HEK293T (cell line): ENCODE data around the gene AP5B1.
"Not testable (repeated sequence)": the region's sequence is repeated elsewhere in the genome, so short reads cannot be mapped to it uniquely, and the experiment has no call there.

Source experiments
- CTCF ChIA-PET: fragments of 350-600 bp; formaldehyde crosslinking; extraction: SDS; loops from one replicate; lab custom pipeline; 2021; ENCODE audit warnings: antibody characterized with exemption, inconsistent platforms; lab: Yijun Ruan, JAX
- POLR2A ChIA-PET: fragments of 350-600 bp; formaldehyde crosslinking; extraction: SDS; loops from one replicate; lab custom pipeline; 2020; ENCODE audit warnings: antibody characterized with exemption, inconsistent platforms; lab: Yijun Ruan, JAX
- DNase-seq: peaks from one replicate; pipeline ENCODE4 v3.0.0; 2012; ENCODE audit warnings: mixed read lengths; ENCODE audit errors: extremely low spot score
- ARNT ChIP-seq: fragments of 450-650 bp; IDR thresholded peaks from 2 replicates; pipeline ENCODE4 v1.6.1; 2017; ENCODE audit warnings: mild to moderate bottlenecking
- BHLHE40 ChIP-seq: fragments of 450-650 bp; IDR thresholded peaks from 2 replicates; pipeline ENCODE4 v1.6.1; 2016; ENCODE audit warnings: mild to moderate bottlenecking, moderate library complexity, borderline replicate concordance
- CTBP1 ChIP-seq: fragments of 450-650 bp; IDR thresholded peaks from 2 replicates; pipeline ENCODE4 v1.6.1; 2016; ENCODE audit warnings: borderline replicate concordance
- ELF4 ChIP-seq: fragments of 450-650 bp; IDR thresholded peaks from 2 replicates; pipeline ENCODE4 v1.6.1; 2017; ENCODE audit warnings: antibody characterized with exemption
- FOXA1 ChIP-seq: fragments of 450-650 bp; IDR thresholded peaks from 2 replicates; pipeline ENCODE4 v1.6.1; 2016; ENCODE audit warnings: mild to moderate bottlenecking
- FOXK2 ChIP-seq: fragments of 450-650 bp; IDR thresholded peaks from 2 replicates; pipeline ENCODE4 v1.6.1; 2016; ENCODE audit warnings: mild to moderate bottlenecking
- FOXM1 ChIP-seq: fragments of 450-650 bp; IDR thresholded peaks from 2 replicates; pipeline ENCODE4 v1.6.1; 2017; ENCODE audit warnings: mild to moderate bottlenecking, borderline replicate concordance
- HDGF ChIP-seq: fragments of 450-650 bp; IDR thresholded peaks from 2 replicates; pipeline ENCODE4 v1.6.1; 2017; ENCODE audit warnings: antibody characterized with exemption, borderline replicate concordance
- L3MBTL2 ChIP-seq: fragments of 450-650 bp; conservative IDR thresholded peaks from 2 replicates; pipeline ENCODE4 v1.6.1; 2016; ENCODE audit warnings: mild to moderate bottlenecking
- LEF1 ChIP-seq: fragments of 450-650 bp; IDR thresholded peaks from 2 replicates; pipeline ENCODE4 v1.6.1; 2017; ENCODE audit warnings: mild to moderate bottlenecking, borderline replicate concordance
- NFRKB ChIP-seq: fragments of 450-650 bp; IDR thresholded peaks from 2 replicates; pipeline ENCODE4 v1.6.1; 2016; ENCODE audit warnings: mild to moderate bottlenecking, moderate library complexity
- PKNOX1 ChIP-seq: fragments of 450-650 bp; IDR thresholded peaks from 2 replicates; pipeline ENCODE4 v1.6.1; 2016
- SP1 ChIP-seq: fragments of 450-650 bp; IDR thresholded peaks from 2 replicates; pipeline ENCODE4 v1.6.1; 2017
- SUZ12 ChIP-seq: fragments of 450-650 bp; IDR thresholded peaks from 2 replicates; pipeline ENCODE4 v1.6.1; 2016; ENCODE audit warnings: mild to moderate bottlenecking
- TARDBP ChIP-seq: fragments of 450-650 bp; IDR thresholded peaks from 2 replicates; pipeline ENCODE4 v1.6.1; 2016
- ZNF384 ChIP-seq: fragments of 450-650 bp; IDR thresholded peaks from 2 replicates; pipeline ENCODE4 v1.6.1; 2016

The AP5B1 gene

GRCh38 chr11:65773784-65774411 is 6.9 kb downstream of the AP5B1 start:
- ChIA-PET POLR2A (interaction anchor here (1.0 kb wide), 1 partner anchor 9 kb away, joined by 4 read pairs; no protein-coding TSS in a partner anchor), CTCF (no interaction called here)
- DNase-seq = peak; percentile 18
- no peak for TF ChIP-seq PKNOX1
- TF ChIP-seq SP1 = no peak
- no peak for TF ChIP-seq SUZ12
- no peak for TF ChIP-seq ELF4
- TF ChIP-seq FOXA1 = no peak

- CTCF ChIA-PET = interaction anchor here (1.4 kb wide), 1 partner anchor 8 kb away, joined by 8 read pairs; no protein-coding TSS in a partner anchor
- POLR2A ChIA-PET = interaction anchor here (1.9 kb wide), 1 partner anchor 60 kb away, joined by 7 read pairs; the partner anchor contains the start of gene KAT5
- no peak for DNase-seq
Observed at GRCh38 chr11:65771589-65772112, 9.1 kb downstream of the AP5B1 start.

GRCh38 chr11:65770951-65771567 is 9.7 kb downstream of the AP5B1 start:
- ChIA-PET CTCF (interaction anchor here (1.3 to 1.8 kb wide), 3 partner anchors 9 to 60 kb away, joined by 6 to 9 read pairs (median 8); partner anchors contain the start of gene AP5B1), POLR2A (interaction anchor here (1.9 kb wide), 1 partner anchor 59 kb away, joined by 7 read pairs; the partner anchor contains the start of gene KAT5)
- no peak for DNase-seq
- TF ChIP-seq SP1 (no peak), PKNOX1 (no peak), ZNF384 (no peak), FOXA1 (no peak), TARDBP (no peak), BHLHE40 (no peak), FOXK2 (no peak), L3MBTL2 (no peak), CTBP1 (no peak), LEF1 (no peak), HDGF (no peak), ARNT (no peak), NFRKB (no peak)

More at GRCh38 chr11:65771589-65772112, 9.1 kb downstream of the AP5B1 start:
- TF ChIP-seq L3MBTL2 = 0 out of 2 replicates have a peak, but pooled peaks have one; percentile 17
- TF ChIP-seq SP1 = no peak
- TF ChIP-seq FOXM1 = no peak
- TF ChIP-seq ELF4 = no peak
- no peak for TF ChIP-seq NFRKB

GRCh38 chr11:65767806-65768205 is 13.0 kb downstream of the AP5B1 start:
- CTCF ChIA-PET = interaction anchor here (0.9 kb wide), 1 partner anchor 12 kb away, joined by 4 read pairs; no protein-coding TSS in a partner anchor
- POLR2A ChIA-PET = interaction anchor here (0.9 kb wide), 1 partner anchor 48 kb away, joined by 3 read pairs; no protein-coding TSS in a partner anchor
- not testable (repeated sequence) for DNase-seq

- ChIA-PET POLR2A (interaction anchor here (0.9 kb wide), 1 partner anchor 47 kb away, joined by 3 read pairs; no protein-coding TSS in a partner anchor), CTCF (interaction anchor here (0.9 to 1.1 kb wide), 2 partner anchors 13 kb away, joined by 4 to 7 read pairs; no protein-coding TSS in a partner anchor)
- no peak for TF ChIP-seq SUZ12
- TF ChIP-seq ARNT = no peak
- TF ChIP-seq SP1 = no peak
- no peak for DNase-seq
Observed at GRCh38 chr11:65767406-65767805, 13.4 kb downstream of the AP5B1 start.

GRCh38 chr11:65766535-65766934 is 14.2 kb downstream of the AP5B1 start:
- no peak for TF ChIP-seq FOXA1
- TF ChIP-seq SP1 = no peak
- TF ChIP-seq HDGF = no peak
- no peak for TF ChIP-seq FOXM1
- TF ChIP-seq CTBP1 = no peak
- no peak for TF ChIP-seq ARNT
- TF ChIP-seq SUZ12 = no peak
- no peak for TF ChIP-seq NFRKB
- no peak for TF ChIP-seq ZNF384
- no peak for TF ChIP-seq TARDBP
- TF ChIP-seq FOXK2 = no peak
- no peak for TF ChIP-seq L3MBTL2
- TF ChIP-seq LEF1 = no peak
- TF ChIP-seq PKNOX1 = no peak
- CTCF ChIA-PET = interaction anchor here (1.1 kb wide), 1 partner anchor 13 kb away, joined by 7 read pairs; no protein-coding TSS in a partner anchor
- no peak for DNase-seq
- POLR2A ChIA-PET = no interaction called here
